SK-N-MC (cell line): ENCODE results near the gene TEX261.

Experiments used
- EZH2 ChIP-seq: fragments of 200-600 bp; sonication (generic); IDR thresholded peaks from one replicate; pipeline ENCODE4 v1.6.1; 2017; ENCODE audit warnings: antibody characterized with exemption
- POLR2AphosphoS5 ChIP-seq: IDR thresholded peaks from 2 replicates; pipeline ENCODE4 v1.6.1; 2012; ENCODE audit warnings: mild to moderate bottlenecking, low read depth, low read length, borderline replicate concordance

DNA sequence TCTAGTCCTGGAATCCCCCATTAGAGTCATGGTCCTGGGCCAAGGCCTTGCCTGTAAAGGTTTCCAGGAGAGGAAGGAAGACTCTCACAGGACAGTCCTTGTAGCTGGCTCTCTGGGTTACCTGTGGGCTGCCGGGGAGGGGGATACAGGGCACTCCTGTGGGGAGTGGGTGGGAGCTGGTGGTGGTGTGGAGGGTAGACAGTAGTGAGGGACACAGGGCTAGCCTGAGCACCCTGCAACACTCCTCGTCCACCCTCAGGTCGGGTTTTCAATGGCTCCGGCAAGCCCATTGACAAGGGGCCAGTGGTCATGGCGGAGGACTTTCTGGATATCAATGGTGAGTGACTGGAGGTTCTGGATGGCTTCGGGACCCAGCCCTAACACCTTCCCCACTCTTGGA, 35.9 kb downstream of the TEX261 start:
- no peak for TF ChIP-seq POLR2AphosphoS5
- TF ChIP-seq EZH2, result no peak
